Endothelial cell of umbilical vein (primary cell): ENCODE measurements around the gene ANK2. TPM values are rescaled to one million over a fixed set of nuclear protein-coding genes. Genes with fewer than 3 reads are reported as not detected.

Experiments
- BruUV-seq: library from RNA; stranded (reverse); fragments of 400-500 nt; replicated peaks from 2 replicates; lab custom pipeline; 2021; lab: Mats Ljungman, UMichigan
- CTCF ChIA-PET: fragments of 300-600, 350-600 bp; sonication (Branson Sonifier 250); formaldehyde crosslinking; loops from one replicate; lab custom pipeline; 2021; ENCODE audit warnings: antibody characterized with exemption, inconsistent platforms; lab: Charles Lee
- POLR2A ChIA-PET: fragments of 300-600, 350-600 bp; sonication (Branson Sonifier 250); formaldehyde crosslinking; loops from one replicate; lab custom pipeline; 2021; ENCODE audit warnings: antibody characterized with exemption, inconsistent platforms; lab: Charles Lee
- DNase-seq: peaks from one replicate; pipeline ENCODE4 v3.0.0-alpha.2; 2011; ENCODE audit warnings: low read depth, low spot score
- FAIRE-seq: peaks from 2 replicates; lab custom pipeline; 2011; peaks lifted over from hg19 to GRCh38; lab: Jason Lieb, UNC
- H2AFZ ChIP-seq: 2 replicates; pipeline ENCODE4 v1.6.0; 2012; ENCODE audit warnings: low read depth, low read length, control low read depth, inconsistent platforms
- H3K27ac ChIP-seq: 2 replicates; pipeline ENCODE4 v1.5.1; 2011; ENCODE audit warnings: low read depth, mild to moderate bottlenecking, control low read depth, low read length, moderate library complexity; ENCODE audit not compliant: insufficient read depth
- H3K27me3 ChIP-seq, 2 experiments: 2 replicates each; pipeline versions ENCODE4 v1.6.0 to v1.6.1; 2011; ENCODE audit warnings: low read length in 2 of 2, mixed read lengths in 1 of 2; ENCODE audit not compliant: control insufficient read depth in 2 of 2, insufficient read depth in 2 of 2
- H3K36me3 ChIP-seq, 2 experiments: 2 replicates in 1 of 2; 3 replicates in 1 of 2; pipeline ENCODE4 v1.5.1; 2011; ENCODE audit warnings: low read length in 2 of 2, mild to moderate bottlenecking in 1 of 2, moderate library complexity in 1 of 2; ENCODE audit not compliant: control insufficient read depth in 2 of 2, insufficient read depth in 2 of 2; ENCODE audit errors: extremely low read depth in 1 of 2
- H3K4me1 ChIP-seq: 3 replicates; pipeline ENCODE4 v1.5.1; 2011; ENCODE audit warnings: mild to moderate bottlenecking, low read length; ENCODE audit not compliant: control insufficient read depth, insufficient read depth; ENCODE audit errors: extremely low read depth
- H3K4me2 ChIP-seq: 2 replicates; pipeline ENCODE4 v1.6.1; 2011; ENCODE audit warnings: low read length, control low read depth, mixed read lengths; ENCODE audit not compliant: insufficient read depth
- H3K4me3 ChIP-seq, 3 experiments: fragments of 200-600 bp in 1 of 3; sonication (generic), shearing (Covaris generic) in 1 of 3; replicated peaks in 1 of 3; 2 replicates each; pipeline ENCODE4 v1.5.1; 2011 to 2016; ENCODE audit warnings: control low read depth in 3 of 3, low read length in 3 of 3, mild to moderate bottlenecking in 2 of 3, inconsistent platforms in 1 of 3, low read depth in 1 of 3, moderate library complexity in 1 of 3; ENCODE audit not compliant: insufficient read depth in 1 of 3
- H3K79me2 ChIP-seq: 2 replicates; pipeline ENCODE4 v1.6.0; 2012; ENCODE audit warnings: low read length, inconsistent platforms; ENCODE audit not compliant: control insufficient read depth, insufficient read depth
- H3K9ac ChIP-seq: replicated peaks from 2 replicates; pipeline ENCODE3; 2011; ENCODE audit warnings: low read length, control low read depth; ENCODE audit not compliant: insufficient read depth; ENCODE audit errors: extremely low read depth
- H3K9me1 ChIP-seq: replicated peaks from 3 replicates; pipeline ENCODE4 v1.6.0; 2011; ENCODE audit warnings: mild to moderate bottlenecking, low read length; ENCODE audit not compliant: control insufficient read depth, insufficient read depth; ENCODE audit errors: extremely low read depth
- H3K9me3 ChIP-seq: replicated peaks from 2 replicates; pipeline ENCODE4 v1.5.1; 2012; ENCODE audit warnings: low read length, inconsistent platforms; ENCODE audit not compliant: control insufficient read depth, insufficient read depth
- H4K20me1 ChIP-seq: replicated peaks from 2 replicates; pipeline ENCODE3; 2011; ENCODE audit warnings: mild to moderate bottlenecking, low read length; ENCODE audit not compliant: control insufficient read depth, insufficient read depth; ENCODE audit errors: extremely low read depth
- CTCF ChIP-seq, 2 donors: IDR thresholded peaks; 1 replicate in 1 of 2; 2 replicates in 1 of 2; pipeline ENCODE4 v1.5.1; 2011; ENCODE audit warnings: low read length in 2 of 2, mild to moderate bottlenecking in 2 of 2, moderate library complexity in 2 of 2, control low read depth in 1 of 2, inconsistent platforms in 1 of 2, low read depth in 1 of 2; ENCODE audit not compliant: insufficient read depth in 1 of 2; ENCODE audit errors: extremely low read depth in 1 of 2
- EZH2 ChIP-seq: IDR thresholded peaks from 2 replicates; pipeline ENCODE4 v1.6.1; 2012; ENCODE audit warnings: borderline replicate concordance, low read depth, mild to moderate bottlenecking, moderate library complexity, low read length, inconsistent platforms; ENCODE audit not compliant: severe bottlenecking
- FOS ChIP-seq: IDR thresholded peaks from 2 replicates; pipeline ENCODE4 v1.6.1; 2011; ENCODE audit warnings: mild to moderate bottlenecking, low read length, moderate library complexity, borderline replicate concordance; ENCODE audit not compliant: insufficient read depth
- GATA2 ChIP-seq: IDR thresholded peaks from 2 replicates; pipeline ENCODE4 v1.7.0; 2011; ENCODE audit warnings: low read depth, mild to moderate bottlenecking, moderate library complexity, mixed read lengths, low read length; ENCODE audit not compliant: insufficient read length, insufficient read depth
- JUN ChIP-seq: IDR thresholded peaks from 2 replicates; pipeline ENCODE4 v1.6.1; 2011; ENCODE audit warnings: borderline replicate concordance, low read depth; ENCODE audit not compliant: insufficient read length, insufficient read depth
- MAX ChIP-seq: IDR thresholded peaks from 2 replicates; pipeline ENCODE4 v1.6.1; 2011; ENCODE audit not compliant: insufficient read depth, insufficient read length
- MYC ChIP-seq: IDR thresholded peaks from one replicate; pipeline ENCODE4 v1.6.1; 2011; ENCODE audit warnings: mild to moderate bottlenecking, low read depth, low read length
- POLR2A ChIP-seq: IDR thresholded peaks from 2 replicates; pipeline ENCODE4 v1.6.1; 2012; ENCODE audit warnings: low read depth, mild to moderate bottlenecking, control low read depth, low read length
- POLR2AphosphoS5 ChIP-seq: IDR thresholded peaks from 2 replicates; pipeline ENCODE4 v1.6.1; 2012; ENCODE audit warnings: low read depth, mild to moderate bottlenecking, control low read depth, low read length, moderate library complexity; ENCODE audit not compliant: insufficient read depth
- dilution Hi-C: fragments of 300-500 bp; cut with MboI; formaldehyde crosslinking; loops from one replicate; pipeline ENCODE4 v1.15.0; 2019; ENCODE audit warnings: low sequenced_read_pairs; ENCODE audit not compliant: extremely low pct_ligation_motif_present
- intact Hi-C: fragments of 100-400 bp; cut with micrococcal nuclease; formaldehyde crosslinking; loops from one replicate; pipeline ENCODE4 v1.10.0; 2022
- polyA plus RNA-seq, 4 experiments: library from polyadenylated mRNA; depleted of rRNA in 3 of 4; stranded (reverse) in 3 of 4; unstranded in 1 of 4; fragments of >200 nt; gene quantifications; 2 replicates each; pipeline versions ENCODE4 v1.2.1 to v1.2.3, GENCODE V29; 2011 to 2012; ENCODE audit warnings: missing spikeins in 1 of 4
- total RNA-seq: library from RNA; stranded (reverse); gene quantifications from 2 replicates; pipeline ENCODE4 v1.2.3, GENCODE V29; 2021

ANK2 gene
- total and polyA plus RNA-seq, 2 donors (not counting 3 experiments of a cell fraction or from before 2014, with no cell fraction given): not detected

- POLR2A ChIA-PET: no interaction called here
- DNase-seq (no peak), FAIRE-seq (no peak)
- Histone ChIP-seq H3K4me3 (no peak overlapping the region), H3K4me1 (no peaks in the 10 kb centered on the region), H3K79me2 (no peaks in the 10 kb centered on the region), H3K36me3 (no peaks in the 10 kb centered on the region), H4K20me1 (no peaks in the 10 kb centered on the region), H3K9me1 (no peaks in the 10 kb centered on the region), H3K4me2 (no peak overlapping the region), H3K27me3 (peaks cover 0 to 3% of the 10 kb centered on the region in 2 experiments), H3K27ac (no peak overlapping the region), H3K9me3 (no peaks in the 10 kb centered on the region), H3K9ac (no peak overlapping the region), H2AFZ (no peak overlapping the region)
- CTCF ChIA-PET: interaction anchor here (0.9 to 1.9 kb wide), 3 partner anchors 12 to 1094 kb away, joined by 3 to 16 read pairs (median 4); no protein-coding TSS in a partner anchor
- dilution Hi-C loops: no loop called here
- BruUV-seq: no TSS peak
- TF ChIP-seq POLR2AphosphoS5 (no peak), GATA2 (no peak), JUN (no peak), MAX (no peak), FOS (no peak), POLR2A (no peak), MYC (no peak), CTCF (IDR thresholded peaks at IDR 0.05; ENCODE audit: extremely low read depth in 1 of 2, insufficient read depth in 1 of 2, low read depth in 1 of 2, low read length in 2 of 2) (no peak), EZH2 (no peak)
- intact Hi-C loops: loop anchor here (10.0 kb wide), 1 partner anchor 354 kb away; no protein-coding TSS in a partner anchor
These were observed 241.2 kb downstream of the ANK2 start for GRCh38 chr4:113290666-113291065.
